ENCODE measurements around the gene IGSF3. TPM values are rescaled to one million over a fixed set of nuclear protein-coding genes. Genes with fewer than 3 reads are reported as not detected.

Gene IGSF3
- total RNA-seq, 1 donor from 2014 or later, result 15.8 TPM

GRCh38 chr1:116668277-116668676, 744 bp upstream of the IGSF3 start:
- no peak for TF ChIP-seq CTCF (IDR thresholded peaks at IDR 0.05)
- Histone ChIP-seq H3K27ac (peak overlapping the region; percentile 54), H3K4me1 (peaks cover 12% of the 10 kb centered on the region), H3K9me3 (no peaks in the 10 kb centered on the region), H3K36me3 (no peaks in the 10 kb centered on the region), H3K27me3 (ENCODE audit: low read depth) (peaks cover 10% of the 10 kb centered on the region), H3K4me3 (peak overlapping the region; percentile 68)
- no peak for ATAC-seq
- no peak for DNase-seq
- intact Hi-C loops (cut with DNase I), result no loop called here

GRCh38 chr1:116667078-116667574, 407 bp downstream of the IGSF3 start:
- DNase-seq, result no peak
- no peak for TF ChIP-seq CTCF (IDR thresholded peaks at IDR 0.05)

GRCh38 chr1:116666187-116667077, 1.1 kb downstream of the IGSF3 start:
- intact Hi-C loops (cut with DNase I), result no loop called here
- peak overlapping the region; percentile 54 for H3K27ac ChIP-seq
- H3K4me1 ChIP-seq, result peaks cover 12% of the 10 kb centered on the region
- no peak for TF ChIP-seq CTCF (IDR thresholded peaks at IDR 0.05)
- H3K9me3 ChIP-seq, result no peaks in the 10 kb centered on the region
- ATAC-seq (peak in 1 of 2 donors; percentile 58), DNase-seq (no peak)
- H3K27me3 ChIP-seq (ENCODE audit: low read depth), result peaks cover 13% of the 10 kb centered on the region
- no peaks in the 10 kb centered on the region for H3K36me3 ChIP-seq
- peak overlapping the region; percentile 68 for H3K4me3 ChIP-seq

More at GRCh38 chr1:116667078-116667574, 407 bp downstream of the IGSF3 start:
- Histone ChIP-seq H3K9me3 (no peaks in the 10 kb centered on the region), H3K36me3 (no peaks in the 10 kb centered on the region), H3K27ac (peak overlapping the region; percentile 54), H3K27me3 (ENCODE audit: low read depth) (peaks cover 13% of the 10 kb centered on the region), H3K4me3 (peak overlapping the region; percentile 68), H3K4me1 (peaks cover 12% of the 10 kb centered on the region)
- intact Hi-C loops (cut with DNase I), result no loop called here
- ATAC-seq, result peak; percentile 41 to 56

- TF ChIP-seq CTCF (IDR thresholded peaks at IDR 0.05), result no peak
Observed at GRCh38 chr1:116664978-116665371, 2.6 kb downstream of the IGSF3 start.

GRCh38 chr1:116664366-116664977, 3.1 kb downstream of the IGSF3 start:
- H3K27me3 ChIP-seq (ENCODE audit: low read depth), result peaks cover 13% of the 10 kb centered on the region
- H3K36me3 ChIP-seq, result no peaks in the 10 kb centered on the region
- peaks cover 12% of the 10 kb centered on the region for H3K4me1 ChIP-seq
- intact Hi-C loops (cut with DNase I), result no loop called here
- no peak for ATAC-seq
- TF ChIP-seq CTCF (IDR thresholded peaks at IDR 0.05), result no peak
- H3K9me3 ChIP-seq, result no peaks in the 10 kb centered on the region
- DNase-seq, result no peak
- no peak overlapping the region for H3K27ac ChIP-seq
- H3K4me3 ChIP-seq, result no peak overlapping the region

More at GRCh38 chr1:116664978-116665371, 2.6 kb downstream of the IGSF3 start:
- H3K9me3 ChIP-seq, result no peaks in the 10 kb centered on the region
- intact Hi-C loops (cut with DNase I), result no loop called here
- H3K4me3 ChIP-seq, result no peak overlapping the region
- peaks cover 13% of the 10 kb centered on the region for H3K27me3 ChIP-seq (ENCODE audit: low read depth)
- H3K4me1 ChIP-seq, result peaks cover 12% of the 10 kb centered on the region
- DNase-seq (no peak), ATAC-seq (no peak)
- H3K36me3 ChIP-seq, result no peaks in the 10 kb centered on the region
- no peak overlapping the region for H3K27ac ChIP-seq
